Stimulated activated CD4-positive, alpha-beta T cell treated with anti-CD3 and anti-CD28 coated beads, TNF-alpha, amount 100 ng/mL, for 4 hours (primary cell): Measurements from ENCODE around the gene HJURP.

Experiments used
- DNase-seq, 3 experiments: peaks; one replicate each; pipeline ENCODE4 v3.0.0-alpha.2; 2020; ENCODE audit warnings: low read depth in 3 of 3

HJURP gene

DNA sequence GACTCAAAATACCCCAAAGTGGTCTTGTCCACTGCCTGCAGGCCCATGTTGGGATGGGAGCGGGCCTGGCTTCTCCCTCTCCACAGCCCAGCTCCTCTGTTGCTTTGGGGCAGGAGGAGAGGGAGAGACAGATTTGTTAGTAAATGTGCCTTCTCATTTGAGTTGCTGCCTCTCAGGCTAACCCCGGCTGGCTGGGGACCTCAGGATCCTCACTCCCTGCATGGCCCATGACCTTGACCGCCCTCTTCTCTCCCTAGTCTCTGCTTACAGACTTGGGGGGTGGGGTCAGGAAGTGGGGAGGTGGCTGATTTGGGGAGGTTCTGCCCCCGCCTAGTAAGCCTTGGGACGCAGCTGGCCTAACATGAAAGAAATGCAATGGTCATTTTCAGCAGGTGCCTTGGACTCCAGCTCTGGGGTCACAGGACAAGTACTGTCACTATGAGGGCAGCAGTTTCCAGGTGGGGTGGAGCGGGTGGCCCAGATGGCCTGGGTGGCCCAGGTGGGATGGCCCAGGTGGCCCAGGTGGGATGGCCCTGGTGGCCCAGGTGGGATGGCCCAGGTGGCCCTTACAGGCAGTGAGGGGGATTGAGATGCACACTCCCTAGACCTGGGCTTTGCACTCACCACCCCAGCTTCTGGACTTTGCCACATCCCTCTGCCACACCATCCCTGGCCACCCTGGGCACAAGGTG is 24.1 kb downstream of the HJURP start:
- DNase-seq, result no peak

- no peak for DNase-seq
Observed at GRCh38 chr2:233829193-233830110, 24.9 kb downstream of the HJURP start.

DNA sequence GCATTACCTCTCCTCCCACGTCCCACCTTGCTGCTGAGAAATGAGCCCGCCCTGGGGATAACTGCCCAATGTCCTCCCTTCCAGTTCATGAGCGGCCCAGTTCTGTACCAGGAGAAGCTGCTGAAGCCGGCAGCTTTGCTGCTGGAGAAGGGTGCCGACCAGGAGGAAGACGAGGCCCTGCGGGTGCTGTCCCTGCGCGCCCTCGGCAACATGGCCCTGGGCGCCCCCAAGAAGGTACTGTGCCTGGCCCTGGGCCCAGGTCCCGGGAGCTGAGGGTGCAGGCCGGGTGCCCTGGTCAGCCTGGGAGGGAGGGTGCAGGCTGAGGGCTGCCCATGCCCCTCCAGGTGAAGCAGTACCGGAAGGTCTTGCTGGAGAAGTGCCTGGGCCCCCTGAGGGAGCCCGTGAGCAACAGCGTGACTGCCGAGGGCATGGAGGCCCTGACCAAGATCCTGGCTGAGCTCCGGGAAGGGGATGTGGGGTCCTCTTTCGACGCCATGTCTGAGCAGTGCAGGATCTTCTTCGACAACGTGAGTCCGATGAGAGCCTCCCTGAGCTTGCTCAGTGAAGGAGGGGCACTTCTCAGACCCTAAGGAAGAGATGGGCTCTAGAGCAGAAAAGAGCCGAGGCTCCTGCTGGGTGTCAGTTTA is 25.7 kb downstream of the HJURP start:
- no peak for DNase-seq

GRCh38 chr2:233824373-233824772 is 30.0 kb downstream of the HJURP start:
- DNase-seq, result no peak

DNA sequence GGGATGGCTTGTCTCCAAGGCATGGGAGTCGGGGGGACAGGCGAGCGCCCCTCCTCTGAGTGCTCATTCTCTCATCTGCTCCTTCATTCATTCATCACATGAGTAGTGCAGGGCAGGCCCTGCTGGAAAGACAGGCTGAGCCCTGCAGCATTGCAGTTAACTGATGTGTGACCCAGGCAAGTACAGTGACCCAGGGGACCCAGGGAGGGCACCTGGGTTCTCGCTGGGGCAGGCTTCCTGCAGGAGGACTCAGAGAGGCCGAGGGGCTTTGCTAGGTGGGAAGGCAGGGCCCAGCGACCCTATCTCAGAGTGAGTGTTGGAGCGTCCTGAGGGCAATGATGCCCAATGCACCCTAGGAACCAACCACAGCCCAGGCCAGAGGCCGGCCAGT is 30.6 kb downstream of the HJURP start:
- no peak for DNase-seq

DNA sequence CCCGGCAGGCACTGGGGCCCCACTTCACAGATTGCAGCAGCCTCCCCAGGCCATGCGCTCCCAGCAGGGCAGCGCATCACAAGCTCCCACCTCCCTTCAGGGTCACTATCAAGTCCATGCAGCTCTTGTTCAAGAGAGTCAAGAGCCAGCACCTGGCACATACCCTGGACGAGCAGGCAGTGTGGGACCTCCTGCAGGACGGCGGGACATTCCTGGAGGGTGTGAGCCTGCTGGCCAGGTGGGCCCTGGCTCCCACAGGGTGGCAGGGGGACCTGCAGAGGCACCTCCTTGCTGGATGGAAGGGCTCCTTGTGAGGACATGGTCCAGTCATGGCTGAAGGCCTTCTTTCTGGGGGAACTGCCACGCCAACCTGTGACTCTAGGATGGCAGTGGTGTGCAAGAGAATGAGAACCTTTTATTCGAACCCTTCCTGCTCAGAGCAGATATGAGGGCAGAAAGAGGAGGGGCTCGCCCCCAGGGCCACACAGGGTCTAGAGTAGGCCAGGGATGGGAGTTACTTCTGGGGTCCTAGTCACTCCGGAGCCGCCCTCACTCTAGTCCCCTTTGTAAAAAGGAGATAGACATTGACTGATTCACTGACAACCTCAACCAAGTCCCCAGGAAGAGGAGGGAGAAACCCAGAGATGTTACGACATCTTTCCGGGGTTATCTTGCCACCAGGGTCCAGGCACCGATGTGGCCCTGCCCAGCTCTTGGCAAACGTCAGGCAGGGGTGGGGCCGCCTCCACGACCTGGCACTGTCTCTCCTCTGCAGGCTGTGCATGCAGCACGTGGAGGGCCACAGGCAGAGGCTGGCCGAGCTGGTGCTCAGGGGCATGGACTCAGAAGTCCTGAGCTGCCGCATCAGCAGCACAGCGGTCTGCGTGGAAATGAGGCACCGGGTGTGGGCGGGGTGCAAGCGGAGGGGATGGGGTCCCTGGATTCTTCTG is 31.3 kb downstream of the HJURP start:
- no peak for DNase-seq

DNA sequence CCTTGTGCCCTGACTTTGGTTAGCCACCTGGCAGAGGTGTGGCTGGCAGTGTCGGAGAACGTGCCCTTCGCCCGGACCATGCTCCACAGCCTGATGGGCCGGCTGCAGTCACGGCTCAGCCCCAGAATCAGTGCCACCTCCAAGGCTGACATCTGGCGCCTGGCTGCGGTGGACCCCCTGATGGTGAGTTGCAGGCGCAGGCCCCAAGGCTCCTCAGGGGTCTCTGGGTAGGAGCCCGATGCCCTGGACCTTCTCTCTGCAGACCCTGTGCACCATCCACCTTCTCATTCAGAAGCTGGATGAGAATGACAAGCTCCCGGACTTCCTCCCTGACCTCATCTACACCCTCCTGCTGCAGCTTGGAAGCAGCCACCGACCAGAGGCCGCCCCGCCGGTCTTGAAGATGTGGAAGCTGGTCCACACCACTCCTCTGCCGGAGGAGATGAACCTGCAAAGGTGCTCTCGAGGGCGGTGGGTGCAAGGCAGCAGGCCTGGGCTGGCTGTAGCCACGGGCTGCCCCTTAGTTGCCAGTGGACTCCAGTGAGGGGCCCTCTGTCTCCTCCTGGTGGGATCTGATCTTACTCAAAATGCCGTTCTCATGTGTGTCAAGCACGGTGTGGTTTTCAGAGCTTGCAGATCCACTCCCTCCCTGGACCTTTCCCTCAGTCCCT is 32.1 kb downstream of the HJURP start:
- DNase-seq, result no peak

DNA sequence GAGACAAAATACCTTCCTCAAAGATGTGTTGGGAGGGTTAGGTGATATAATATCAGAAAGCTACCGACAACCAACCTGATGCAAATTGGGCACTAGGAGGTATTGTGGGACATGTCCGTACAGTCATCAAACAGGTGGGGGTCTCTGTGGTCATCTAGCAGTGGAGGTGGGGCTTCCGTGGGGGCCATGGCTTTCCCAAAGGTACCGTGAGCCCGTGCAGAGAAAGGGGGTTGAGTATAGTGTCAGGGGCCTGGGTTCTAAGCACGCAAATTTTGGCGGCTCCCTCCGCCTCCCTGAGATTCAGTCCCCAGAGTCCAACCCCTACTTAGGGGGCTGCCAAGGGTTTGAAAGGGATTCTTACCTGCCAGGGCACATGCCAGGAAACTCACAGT is 32.6 kb downstream of the HJURP start:
- no peak for DNase-seq

GRCh38 chr2:233821196-233821595 is 33.1 kb downstream of the HJURP start:
- DNase-seq, result no peak

GRCh38 chr2:233820774-233821105 is 33.6 kb downstream of the HJURP start:
- DNase-seq, result no peak

GRCh38 chr2:233819884-233820773 is 34.2 kb downstream of the HJURP start:
- no peak for DNase-seq

GRCh38 chr2:233818639-233819621 is 35.4 kb downstream of the HJURP start:
- DNase-seq, result no peak

- DNase-seq, result no peak
Observed at GRCh38 chr2:233817995-233818638, 36.2 kb downstream of the HJURP start.

DNA sequence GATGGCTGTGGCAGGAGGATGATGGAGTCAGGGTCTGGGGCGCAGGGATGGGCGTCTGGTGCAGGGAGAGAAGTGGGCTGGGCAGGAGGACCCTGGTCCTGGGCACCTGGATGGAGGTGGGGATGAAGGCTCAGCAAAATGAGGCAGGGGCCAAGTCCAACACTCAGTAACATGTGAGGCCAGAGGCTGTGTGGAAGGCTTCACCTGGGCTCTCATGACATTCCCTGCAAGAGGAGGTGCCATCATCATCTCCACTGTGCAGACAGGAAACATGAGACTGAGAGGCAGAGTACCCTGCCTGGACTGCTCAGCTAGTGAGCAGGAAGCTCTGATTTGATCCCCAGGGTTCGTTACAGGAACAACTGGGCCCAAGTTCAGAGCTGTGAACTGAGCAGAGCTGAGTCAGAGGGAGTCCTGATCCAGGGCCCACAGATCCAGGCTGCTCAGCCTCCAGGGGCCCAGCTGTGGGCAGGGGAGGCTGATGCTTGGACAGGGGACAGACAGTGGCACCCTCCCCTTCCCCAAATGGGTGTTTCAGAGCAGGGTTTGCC is 36.9 kb downstream of the HJURP start:
- no peak for DNase-seq

DNA sequence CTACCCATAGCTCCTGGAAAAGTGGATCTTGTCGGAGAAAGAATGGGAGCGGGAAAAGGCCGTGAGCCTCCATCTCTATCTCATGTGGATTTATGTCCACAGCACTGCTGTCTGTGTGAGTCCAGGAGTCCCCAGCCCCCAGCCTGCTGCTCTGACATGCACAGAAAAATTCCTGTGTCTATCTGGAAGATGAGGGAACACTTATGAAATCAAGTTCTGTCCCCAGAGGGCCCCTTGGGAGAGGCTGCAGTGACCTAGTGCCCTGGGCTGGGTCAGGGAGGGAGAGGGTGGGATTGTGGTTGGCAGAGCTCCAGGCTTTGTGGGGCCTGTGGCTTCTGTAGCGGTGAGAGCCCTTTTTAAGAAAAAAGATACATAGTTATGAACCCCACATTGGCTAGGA is 37.6 kb downstream of the HJURP start:
- no peak for DNase-seq

- DNase-seq, result no peak
Observed at GRCh38 chr2:233816334-233816733, 38.0 kb downstream of the HJURP start.

GRCh38 chr2:233815861-233816260 is 38.5 kb downstream of the HJURP start:
- DNase-seq, result no peak
